HCT116 (cell line): ENCODE results near the gene IL17RD.

Source experiments
- CBX3 ChIP-seq: IDR thresholded peaks from 2 replicates; pipeline ENCODE4 v1.6.1; 2012; ENCODE audit warnings: low read depth
- EZH2 ChIP-seq: fragments of 200-600 bp; sonication (generic); IDR thresholded peaks from 2 replicates; pipeline ENCODE4 v1.6.1; 2017; ENCODE audit warnings: antibody characterized with exemption, mixed run types
- EZH2phosphoT487 ChIP-seq: fragments of 200-600 bp; IDR thresholded peaks from 2 replicates; pipeline ENCODE4 v1.6.1; 2018; ENCODE audit warnings: antibody characterized with exemption, borderline replicate concordance
- POLR2A ChIP-seq: IDR thresholded peaks from 2 replicates; pipeline ENCODE4 v1.7.0; 2011; ENCODE audit warnings: borderline replicate concordance; ENCODE audit not compliant: insufficient read depth, insufficient read length; ENCODE audit errors: extremely low read depth
- TF ChIP-seq, protein P1 (sequence below), 3 experiments: fragments of 200-600 bp in 1 of 3; sonication (generic) in 1 of 3; IDR thresholded peaks in 2 of 3; conservative IDR thresholded peaks in 1 of 3; 2 replicates each; pipeline ENCODE4 v1.5.1; 2012 to 2017; ENCODE audit warnings: low read depth in 2 of 3, low read length in 2 of 3, antibody characterized with exemption in 1 of 3, borderline replicate concordance in 1 of 3, control low read depth in 1 of 3, mild to moderate bottlenecking in 1 of 3, mixed read lengths in 1 of 3, mixed run types in 1 of 3, moderate library complexity in 1 of 3; ENCODE audit not compliant: insufficient read depth in 1 of 3

DNA sequence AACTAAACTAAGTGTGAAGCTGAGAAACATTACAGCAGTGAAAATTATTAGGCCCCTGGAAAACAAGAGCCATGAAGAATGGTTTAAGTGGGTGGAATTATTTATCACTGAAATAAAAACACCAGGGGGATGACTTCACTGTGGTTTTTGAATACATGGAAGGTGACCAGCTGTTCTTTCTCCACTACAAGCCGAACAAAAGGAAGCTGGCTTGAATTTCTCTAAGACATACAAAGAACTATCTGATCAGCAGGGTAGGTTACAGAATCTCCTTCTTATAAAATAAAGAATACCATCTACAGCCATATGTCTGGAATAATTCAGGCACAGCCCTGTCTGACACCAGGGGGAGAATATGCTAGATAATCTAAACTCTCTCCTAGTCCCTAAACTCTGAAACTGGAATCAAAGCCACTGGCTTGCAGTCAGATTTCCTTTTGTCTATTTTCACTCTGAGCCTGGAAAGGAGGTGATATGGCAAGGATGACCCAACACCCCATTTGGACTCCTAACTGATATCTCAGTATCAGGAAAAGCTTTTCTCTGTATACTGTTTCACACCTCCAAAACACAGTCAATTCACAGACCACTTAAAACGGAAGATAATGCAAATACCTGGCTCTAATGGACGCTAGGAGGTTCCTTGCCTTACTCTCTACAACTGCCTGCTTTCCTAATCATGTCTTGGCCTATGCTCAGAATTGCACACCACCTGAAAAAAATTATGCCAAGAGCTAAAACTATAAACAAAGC, 73.5 kb downstream of the IL17RD start:
- TF ChIP-seq, protein P1, sequence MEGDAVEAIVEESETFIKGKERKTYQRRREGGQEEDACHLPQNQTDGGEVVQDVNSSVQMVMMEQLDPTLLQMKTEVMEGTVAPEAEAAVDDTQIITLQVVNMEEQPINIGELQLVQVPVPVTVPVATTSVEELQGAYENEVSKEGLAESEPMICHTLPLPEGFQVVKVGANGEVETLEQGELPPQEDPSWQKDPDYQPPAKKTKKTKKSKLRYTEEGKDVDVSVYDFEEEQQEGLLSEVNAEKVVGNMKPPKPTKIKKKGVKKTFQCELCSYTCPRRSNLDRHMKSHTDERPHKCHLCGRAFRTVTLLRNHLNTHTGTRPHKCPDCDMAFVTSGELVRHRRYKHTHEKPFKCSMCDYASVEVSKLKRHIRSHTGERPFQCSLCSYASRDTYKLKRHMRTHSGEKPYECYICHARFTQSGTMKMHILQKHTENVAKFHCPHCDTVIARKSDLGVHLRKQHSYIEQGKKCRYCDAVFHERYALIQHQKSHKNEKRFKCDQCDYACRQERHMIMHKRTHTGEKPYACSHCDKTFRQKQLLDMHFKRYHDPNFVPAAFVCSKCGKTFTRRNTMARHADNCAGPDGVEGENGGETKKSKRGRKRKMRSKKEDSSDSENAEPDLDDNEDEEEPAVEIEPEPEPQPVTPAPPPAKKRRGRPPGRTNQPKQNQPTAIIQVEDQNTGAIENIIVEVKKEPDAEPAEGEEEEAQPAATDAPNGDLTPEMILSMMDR (IDR thresholded peaks at IDR 0.05 in 2 of 3, conservative IDR thresholded peaks at IDR 0.05 in 1 of 3; ENCODE audit: borderline replicate concordance in 1 of 3, insufficient read depth in 1 of 3, low read depth in 2 of 3, low read length in 2 of 3), result no peak
- TF ChIP-seq POLR2A, result no peak
- TF ChIP-seq EZH2, result no peak
- TF ChIP-seq EZH2phosphoT487, result no peak
- no peak for TF ChIP-seq CBX3
